NOMO-1 (cell line): ENCODE results near the gene INPP5D.

Experiments
- DNase-seq, 2 experiments: peaks; one replicate each; lab custom pipeline; 2025; ENCODE audit not compliant: unreplicated experiment in 2 of 2; lab: John Stamatoyannopoulos, UW

The INPP5D gene

DNA sequence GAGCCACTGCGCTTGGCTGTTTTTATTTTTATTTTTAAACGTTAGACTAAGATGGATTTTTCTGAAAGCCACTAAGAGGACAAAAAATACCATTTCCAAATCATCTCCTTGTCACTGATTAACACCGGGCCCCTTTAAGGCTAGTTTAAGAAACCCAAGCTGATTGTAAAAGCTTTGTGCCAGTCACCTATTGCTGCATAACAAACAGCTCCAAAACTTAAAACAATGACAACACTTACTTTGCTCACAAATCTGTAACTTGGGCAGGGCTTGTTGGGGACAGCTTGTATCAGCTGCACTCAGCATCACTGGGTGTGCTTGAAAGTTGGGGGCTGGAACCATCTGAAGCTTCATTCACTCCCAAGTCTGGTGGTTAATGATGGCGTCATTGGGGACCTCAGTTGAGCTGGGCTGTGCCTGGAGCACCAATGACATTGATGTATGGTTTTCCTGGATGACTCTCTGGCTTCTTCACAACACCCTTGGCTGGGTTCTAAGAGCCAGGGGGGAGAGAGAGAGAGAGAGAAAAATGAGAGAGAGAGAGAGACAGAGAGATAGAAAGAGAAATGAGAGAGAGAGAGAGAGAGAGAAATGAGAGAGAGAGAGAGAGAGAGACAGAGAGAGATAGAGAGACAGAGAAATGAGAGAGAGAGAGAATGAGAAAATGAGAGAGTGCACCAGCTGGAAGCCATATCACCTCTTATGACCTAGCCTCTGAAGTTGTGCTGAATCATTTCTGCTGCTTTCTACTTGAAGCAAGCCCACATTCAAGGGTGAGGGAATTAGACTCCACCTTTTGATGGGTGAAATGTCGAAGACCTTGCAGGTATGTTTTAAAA is 165.3 kb downstream of the INPP5D start:
- DNase-seq, result no peak

DNA sequence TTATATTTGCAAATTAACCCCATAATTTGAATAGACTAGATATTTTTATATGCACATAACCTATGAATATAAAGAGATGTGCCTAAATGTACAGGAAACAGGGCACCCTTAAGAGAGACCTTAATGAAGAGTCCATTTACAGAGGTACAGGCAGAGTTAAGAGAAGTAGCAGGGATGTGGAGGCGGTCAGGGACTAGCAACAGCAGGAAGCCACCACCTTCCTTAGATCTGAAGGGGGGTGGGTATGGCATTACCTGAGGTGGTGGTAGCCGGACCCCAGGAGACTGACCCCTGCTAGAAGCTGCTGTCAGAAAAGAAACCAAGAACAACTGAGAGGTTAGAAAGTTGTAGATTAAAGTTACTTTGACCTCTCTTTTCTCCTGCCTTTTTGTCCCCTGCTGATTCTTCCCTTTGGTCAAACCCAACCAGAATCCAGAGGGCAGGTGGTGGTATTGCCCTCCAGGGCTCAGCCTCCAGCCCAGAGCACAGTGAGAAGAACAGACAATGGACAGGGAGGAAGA is 166.4 kb downstream of the INPP5D start:
- no peak for DNase-seq

GRCh38 chr2:233227346-233227978 is 167.3 kb downstream of the INPP5D start:
- no peak for DNase-seq

DNA sequence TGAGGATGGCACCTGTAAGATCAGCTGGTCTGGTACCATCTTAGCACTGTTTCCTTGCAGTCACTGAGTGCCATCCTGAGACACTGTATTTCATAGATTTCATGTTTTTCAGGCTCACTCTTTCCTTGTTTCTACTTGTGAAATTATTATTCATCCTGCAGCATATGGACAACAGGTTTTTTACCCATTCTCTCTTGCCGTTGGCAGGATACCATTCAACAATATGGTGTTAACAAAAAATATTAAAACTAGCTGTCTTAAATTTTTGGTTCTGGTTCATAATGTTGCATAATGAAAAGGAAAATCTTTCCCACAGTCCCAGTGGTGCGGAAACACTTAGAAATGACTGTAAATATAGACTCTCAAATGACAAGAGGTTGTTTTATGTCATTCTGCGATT is 168.2 kb downstream of the INPP5D start:
- no peak for DNase-seq

DNA sequence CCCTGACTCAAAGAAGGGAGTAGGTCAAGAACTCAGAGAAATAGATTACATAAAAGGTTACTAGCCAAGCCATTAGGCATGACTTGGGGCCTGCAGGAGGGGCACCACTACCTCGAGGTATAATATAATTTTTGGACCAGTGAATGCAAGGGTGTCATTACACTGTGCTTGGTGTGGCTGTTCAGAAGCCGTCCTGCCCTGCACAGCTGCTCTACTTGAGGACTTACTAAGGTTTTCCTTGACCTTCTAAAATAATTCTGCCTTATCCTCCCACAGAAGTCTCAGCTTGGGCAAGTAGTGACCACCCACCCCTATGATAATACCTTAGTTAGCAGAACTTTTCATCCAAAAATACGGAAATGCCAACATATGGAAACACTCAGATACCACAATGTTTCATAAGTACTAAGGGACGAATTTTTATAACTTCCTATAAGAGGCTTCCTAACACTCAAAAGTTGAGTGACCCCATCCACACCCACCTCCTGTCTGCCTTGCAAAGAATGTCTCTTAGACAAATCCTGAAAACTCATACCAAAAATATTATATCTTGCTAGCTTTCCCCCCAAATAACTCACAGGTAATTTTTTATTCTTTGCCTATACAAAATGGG is 173.6 kb downstream of the INPP5D start:
- peak; percentile 68 to 88 for DNase-seq

DNA sequence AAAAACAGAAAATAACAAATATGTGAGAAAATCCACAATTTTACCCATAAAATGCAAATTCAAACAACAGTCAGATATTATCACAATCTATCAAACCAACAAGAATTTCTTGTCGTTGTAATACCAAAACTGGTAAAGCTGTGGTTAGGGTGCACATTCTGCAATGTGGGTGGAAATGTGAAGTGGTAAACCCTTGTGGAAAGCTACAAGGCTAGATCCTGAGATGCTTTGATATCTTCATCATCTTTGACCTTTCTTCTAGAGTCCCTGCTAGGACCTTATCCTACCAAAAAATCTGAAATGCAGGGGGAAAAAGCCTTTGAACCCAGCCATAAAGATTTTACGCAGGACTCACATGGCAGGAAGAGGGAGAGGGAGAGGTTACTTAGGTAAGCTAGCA is 174.1 kb downstream of the INPP5D start:
- no peak for DNase-seq

GRCh38 chr2:233234996-233235395 is 174.9 kb downstream of the INPP5D start:
- no peak for DNase-seq

DNA sequence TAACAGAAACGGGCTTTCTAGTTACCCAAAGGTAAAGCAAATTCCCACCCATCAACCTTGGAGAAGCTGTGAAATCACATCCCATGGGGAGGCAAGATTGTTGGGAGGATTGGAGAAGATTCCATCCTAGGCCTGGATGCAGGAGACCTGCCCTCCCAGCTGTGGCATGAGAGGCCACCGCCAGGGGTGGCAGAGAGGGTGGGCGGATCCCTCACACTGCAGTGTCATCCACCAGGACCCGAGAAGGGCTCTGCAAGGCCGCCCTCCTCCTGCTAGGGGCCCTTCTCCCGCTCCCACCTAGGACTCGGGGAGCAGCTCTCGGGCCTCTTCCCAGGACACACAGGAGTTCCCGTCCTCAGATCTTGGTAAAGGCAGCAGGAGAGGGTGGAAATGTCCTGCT is 175.8 kb downstream of the INPP5D start:
- no peak for DNase-seq

- DNase-seq, result no peak
These were observed 176.9 kb downstream of the INPP5D start for GRCh38 chr2:233236820-233237589.

GRCh38 chr2:233240897-233241296 is 180.8 kb downstream of the INPP5D start:
- peak; percentile 50 to 64 for DNase-seq

- no peak for DNase-seq
These were observed 181.7 kb downstream of the INPP5D start for GRCh38 chr2:233241803-233242202.

DNA sequence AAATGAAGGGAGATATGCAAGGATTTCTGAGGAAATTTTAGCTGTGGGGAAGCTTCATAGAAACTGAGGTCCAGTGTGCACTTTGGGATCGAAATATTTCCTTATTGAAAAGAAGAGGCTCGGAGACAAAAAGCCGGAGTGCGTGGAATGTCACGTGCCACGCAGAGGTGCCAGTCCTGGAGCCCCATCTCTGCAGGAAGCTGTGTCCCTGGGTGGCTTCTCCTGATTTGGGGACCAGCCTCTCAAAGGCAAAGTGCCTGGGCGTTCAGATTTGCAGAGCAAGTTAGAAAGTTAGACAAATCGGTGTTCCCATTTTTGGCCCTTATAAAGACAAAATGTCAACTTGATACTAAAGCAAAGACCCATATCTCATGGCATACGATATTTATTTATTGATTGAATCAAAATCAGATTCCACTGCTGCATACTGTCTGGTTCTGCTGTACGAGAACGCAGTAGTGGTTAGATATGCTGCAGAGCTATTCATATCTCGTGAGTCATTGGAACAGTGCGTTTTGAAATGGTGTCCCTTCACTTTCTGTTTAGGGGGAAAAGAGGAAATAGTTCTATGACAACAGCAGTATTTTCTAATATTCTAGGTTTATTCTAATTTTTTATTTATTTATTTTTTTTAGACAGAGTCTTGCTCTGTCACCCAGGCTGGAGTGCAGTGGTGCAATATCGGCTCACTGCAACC is 182.2 kb downstream of the INPP5D start:
- peak; percentile 36 to 95 for DNase-seq

GRCh38 chr2:233243348-233243747 is 183.2 kb downstream of the INPP5D start:
- no peak for DNase-seq

GRCh38 chr2:233244818-233245217 is 184.7 kb downstream of the INPP5D start:
- DNase-seq, result no peak

- no peak for DNase-seq
These were observed 185.3 kb downstream of the INPP5D start for GRCh38 chr2:233245406-233245805.

- DNase-seq, result no peak
These were observed 187.0 kb downstream of the INPP5D start for GRCh38 chr2:233247116-233247515.

DNA sequence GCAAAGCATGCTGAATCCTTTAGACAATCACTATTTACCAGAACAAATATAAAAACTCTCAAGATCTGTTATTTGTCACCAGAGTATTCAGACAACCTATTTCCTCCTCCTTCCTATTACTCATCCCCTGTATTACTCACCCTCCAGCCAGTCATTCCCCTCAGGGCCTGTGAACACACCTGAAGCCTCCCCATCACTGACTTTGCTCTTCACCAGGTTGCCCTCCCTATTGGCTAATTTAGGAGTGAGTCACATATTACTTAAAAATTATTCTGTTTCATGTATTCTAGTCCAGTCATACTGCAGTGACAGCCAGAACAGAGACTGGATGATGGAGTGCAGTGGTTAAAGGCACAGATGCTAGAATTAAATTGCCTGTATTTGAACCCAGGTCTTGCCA is 187.6 kb downstream of the INPP5D start:
- peak in 1 of 2 experiments; percentile 25 for DNase-seq

GRCh38 chr2:233248999-233249398 is 188.9 kb downstream of the INPP5D start:
- peak; percentile 83 to 93 for DNase-seq

DNA sequence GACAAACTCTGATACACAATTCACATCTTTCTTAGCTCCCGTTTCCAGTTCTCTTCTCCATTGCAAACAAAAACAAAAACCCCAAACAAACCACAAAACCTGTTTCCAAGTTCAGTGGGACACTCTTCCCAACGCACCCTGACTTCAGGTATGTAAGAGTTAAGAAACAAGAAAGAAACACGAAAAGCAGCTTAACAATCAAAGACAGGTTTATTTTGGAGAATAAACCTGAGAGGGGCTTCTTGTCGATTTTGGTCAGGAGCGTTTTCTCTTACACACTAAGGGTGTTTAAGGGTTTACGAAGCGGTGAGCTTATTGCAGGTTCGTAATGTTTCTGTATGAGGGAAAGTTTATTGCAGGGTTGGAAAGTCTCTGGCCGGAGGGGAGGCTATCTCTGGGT is 190.4 kb downstream of the INPP5D start:
- no peak for DNase-seq

DNA sequence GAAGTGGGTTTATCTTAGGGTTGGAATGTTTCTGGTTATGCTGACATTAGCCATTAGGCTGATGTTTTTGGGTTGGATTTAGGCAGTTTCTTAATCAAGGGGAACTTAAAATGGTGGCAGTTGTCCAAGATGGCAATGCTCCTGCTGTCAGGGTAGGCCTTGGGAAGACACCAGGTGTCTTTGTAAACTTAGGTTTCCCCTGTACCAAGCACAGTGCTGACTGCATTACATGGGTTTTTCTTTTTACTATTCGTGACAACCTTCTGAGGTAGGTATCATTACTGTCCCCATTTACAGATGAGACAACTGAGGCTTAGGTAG is 190.8 kb downstream of the INPP5D start:
- no peak for DNase-seq
